ENCODE data around the gene CACNG1.

The CACNG1 gene

DNA sequence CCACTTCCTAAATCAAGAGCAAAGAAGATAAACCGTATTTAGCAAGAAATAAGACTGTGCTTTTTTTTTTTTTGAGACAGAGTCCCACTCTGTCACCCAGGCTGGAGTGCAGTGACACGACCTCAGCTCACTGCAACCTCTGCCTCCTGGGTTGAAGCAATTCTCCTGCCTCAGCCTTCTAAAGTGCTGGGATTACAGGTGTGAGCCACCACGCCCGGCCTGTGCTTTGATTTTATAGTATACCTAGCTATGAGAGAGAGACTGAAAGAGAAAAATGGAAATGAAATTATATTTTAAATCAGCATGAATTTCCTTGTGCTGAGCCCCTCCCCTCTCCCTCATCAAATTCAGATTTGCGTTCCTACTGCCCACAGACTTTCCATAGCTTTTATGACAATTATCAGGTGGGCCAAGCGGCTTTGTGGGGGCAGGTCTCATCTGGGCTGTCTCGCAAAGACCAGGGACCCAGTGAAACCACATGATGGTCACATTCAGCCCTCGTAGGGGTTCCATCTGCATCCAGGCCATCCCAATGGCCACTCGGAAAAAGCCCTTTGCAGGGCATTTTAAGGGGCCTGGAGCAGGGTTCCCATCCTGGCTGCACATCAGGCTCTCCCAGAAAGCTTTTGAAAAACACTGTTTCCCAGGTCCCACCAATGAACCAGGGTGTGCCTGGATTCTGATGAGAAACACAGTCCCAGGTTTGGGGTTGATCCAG lies 8.5 kb downstream of the CACNG1 start:
- peaks cover 11% of the 10 kb centered on the region for H3K9me3 Mint-ChIP-seq
- H3K4me3 Mint-ChIP-seq = no peak overlapping the region
- no peak overlapping the region for H3K27ac Mint-ChIP-seq
- no peaks in the 10 kb centered on the region for H3K4me1 Mint-ChIP-seq (ENCODE audit: low read depth)
- no peaks in the 10 kb centered on the region for H3K27me3 Mint-ChIP-seq
- peaks cover 7% of the 10 kb centered on the region for H3K36me3 Mint-ChIP-seq (ENCODE audit: low read depth)

DNA sequence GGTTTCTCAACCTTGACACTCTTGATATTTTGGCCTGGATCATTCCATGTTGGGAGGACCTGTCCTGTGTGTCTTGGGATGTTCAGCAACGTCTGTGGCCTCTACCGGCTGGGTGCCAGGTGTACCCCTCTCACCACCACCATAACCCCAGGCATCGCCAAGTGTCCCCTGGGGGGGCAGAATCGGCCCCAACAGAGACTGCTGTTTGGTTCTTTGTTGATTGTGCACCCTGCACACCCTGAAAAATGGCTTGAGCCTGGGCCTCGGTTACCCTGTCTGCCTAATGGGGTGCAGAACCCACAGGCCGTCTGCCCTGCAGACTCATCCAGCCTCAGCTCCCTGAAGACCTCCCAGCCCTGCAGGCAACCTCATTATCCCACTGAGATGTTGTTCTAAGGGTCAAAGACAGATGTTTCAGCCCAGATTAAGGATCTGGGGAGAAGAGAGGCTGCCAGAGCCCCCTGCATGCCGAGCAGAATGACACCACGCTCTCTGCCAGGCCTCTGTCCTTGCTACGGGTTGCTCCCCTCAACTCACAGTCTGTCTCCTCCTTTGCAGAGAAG lies 9.2 kb downstream of the CACNG1 start:
- H3K4me1 Mint-ChIP-seq (ENCODE audit: low read depth) = no peaks in the 10 kb centered on the region
- no peaks in the 10 kb centered on the region for H3K27me3 Mint-ChIP-seq
- H3K27ac Mint-ChIP-seq = no peak overlapping the region
- H3K4me3 Mint-ChIP-seq = no peak overlapping the region
- H3K36me3 Mint-ChIP-seq (ENCODE audit: low read depth) = peaks cover 3% of the 10 kb centered on the region
- H3K9me3 Mint-ChIP-seq = peaks cover 11% of the 10 kb centered on the region

DNA sequence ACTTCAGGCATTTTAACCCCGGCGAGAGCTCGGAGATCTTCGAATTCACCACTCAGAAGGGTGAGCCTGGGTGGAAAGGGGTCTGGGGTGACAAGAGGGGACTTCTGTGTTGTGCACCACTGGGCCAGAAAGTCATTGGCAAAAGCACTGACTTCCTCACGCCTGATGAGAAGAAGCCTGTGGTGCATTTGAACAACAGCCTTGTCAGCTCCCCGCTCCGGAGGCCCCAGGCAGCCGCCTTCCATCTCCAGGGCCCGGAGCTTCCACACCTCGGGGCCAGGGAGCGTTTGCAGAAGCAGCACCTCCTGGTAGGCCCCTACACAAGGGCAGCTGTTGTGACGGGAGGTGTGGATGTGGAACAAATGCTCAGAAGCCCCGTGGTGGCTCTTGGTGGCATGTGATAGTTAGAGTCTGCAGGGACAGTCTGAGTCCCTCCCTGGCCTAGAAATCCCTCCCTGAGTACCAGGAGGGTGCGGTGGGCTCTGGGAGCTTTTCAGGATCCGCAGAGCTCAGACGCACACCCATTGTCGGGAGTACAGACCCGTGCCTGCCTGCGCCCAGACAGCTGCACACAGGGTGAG lies 9.7 kb downstream of the CACNG1 start:
- no peaks in the 10 kb centered on the region for H3K36me3 Mint-ChIP-seq (ENCODE audit: low read depth)
- H3K27me3 Mint-ChIP-seq = no peaks in the 10 kb centered on the region
- no peak overlapping the region for H3K4me3 Mint-ChIP-seq
- H3K27ac Mint-ChIP-seq = no peak overlapping the region
- H3K9me3 Mint-ChIP-seq = peaks cover 5% of the 10 kb centered on the region
- H3K4me1 Mint-ChIP-seq (ENCODE audit: low read depth) = no peaks in the 10 kb centered on the region

DNA sequence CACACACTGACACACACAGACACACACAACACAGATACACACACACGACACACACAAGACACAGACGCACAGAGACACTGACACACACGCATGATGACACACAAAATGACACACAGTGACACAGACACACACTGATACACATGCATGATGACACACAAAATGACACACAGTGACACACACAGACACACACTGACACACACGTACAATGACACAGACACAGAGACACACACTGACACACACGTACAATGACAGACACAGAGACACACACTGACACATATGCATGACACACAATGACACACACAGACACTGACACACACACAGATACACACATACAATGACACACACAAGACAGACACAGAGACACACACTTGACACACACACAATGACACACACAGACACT lies 10.3 kb downstream of the CACNG1 start:
- Mint-ChIP-seq H3K9me3 (no peaks in the 10 kb centered on the region), H3K36me3 (ENCODE audit: low read depth) (no peaks in the 10 kb centered on the region), H3K27ac (no peak overlapping the region), H3K27me3 (no peaks in the 10 kb centered on the region), H3K4me1 (ENCODE audit: low read depth) (no peaks in the 10 kb centered on the region), H3K4me3 (no peak overlapping the region)

DNA sequence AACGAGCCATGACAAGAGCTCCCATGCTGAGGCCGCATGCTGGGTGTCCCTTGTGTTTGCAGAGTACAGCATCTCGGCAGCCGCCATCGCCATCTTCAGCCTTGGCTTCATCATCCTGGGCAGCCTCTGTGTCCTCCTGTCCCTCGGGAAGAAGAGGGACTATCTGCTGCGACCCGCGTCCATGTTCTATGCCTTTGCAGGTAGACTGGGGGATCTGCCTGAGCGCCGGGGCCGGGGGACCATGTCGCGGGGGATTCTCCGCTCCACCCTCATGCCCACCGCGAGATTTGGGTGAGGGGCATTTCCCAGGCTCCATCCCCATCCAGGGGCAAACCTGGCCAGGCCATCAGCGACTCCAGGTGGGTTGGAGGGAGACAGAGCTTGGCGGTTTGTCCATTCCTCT lies 10.7 kb downstream of the CACNG1 start:
- no peak overlapping the region for H3K27ac Mint-ChIP-seq
- H3K9me3 Mint-ChIP-seq = no peaks in the 10 kb centered on the region
- H3K4me3 Mint-ChIP-seq = no peak overlapping the region
- H3K36me3 Mint-ChIP-seq (ENCODE audit: low read depth) = no peaks in the 10 kb centered on the region
- H3K27me3 Mint-ChIP-seq = no peaks in the 10 kb centered on the region
- H3K4me1 Mint-ChIP-seq (ENCODE audit: low read depth) = no peaks in the 10 kb centered on the region

DNA sequence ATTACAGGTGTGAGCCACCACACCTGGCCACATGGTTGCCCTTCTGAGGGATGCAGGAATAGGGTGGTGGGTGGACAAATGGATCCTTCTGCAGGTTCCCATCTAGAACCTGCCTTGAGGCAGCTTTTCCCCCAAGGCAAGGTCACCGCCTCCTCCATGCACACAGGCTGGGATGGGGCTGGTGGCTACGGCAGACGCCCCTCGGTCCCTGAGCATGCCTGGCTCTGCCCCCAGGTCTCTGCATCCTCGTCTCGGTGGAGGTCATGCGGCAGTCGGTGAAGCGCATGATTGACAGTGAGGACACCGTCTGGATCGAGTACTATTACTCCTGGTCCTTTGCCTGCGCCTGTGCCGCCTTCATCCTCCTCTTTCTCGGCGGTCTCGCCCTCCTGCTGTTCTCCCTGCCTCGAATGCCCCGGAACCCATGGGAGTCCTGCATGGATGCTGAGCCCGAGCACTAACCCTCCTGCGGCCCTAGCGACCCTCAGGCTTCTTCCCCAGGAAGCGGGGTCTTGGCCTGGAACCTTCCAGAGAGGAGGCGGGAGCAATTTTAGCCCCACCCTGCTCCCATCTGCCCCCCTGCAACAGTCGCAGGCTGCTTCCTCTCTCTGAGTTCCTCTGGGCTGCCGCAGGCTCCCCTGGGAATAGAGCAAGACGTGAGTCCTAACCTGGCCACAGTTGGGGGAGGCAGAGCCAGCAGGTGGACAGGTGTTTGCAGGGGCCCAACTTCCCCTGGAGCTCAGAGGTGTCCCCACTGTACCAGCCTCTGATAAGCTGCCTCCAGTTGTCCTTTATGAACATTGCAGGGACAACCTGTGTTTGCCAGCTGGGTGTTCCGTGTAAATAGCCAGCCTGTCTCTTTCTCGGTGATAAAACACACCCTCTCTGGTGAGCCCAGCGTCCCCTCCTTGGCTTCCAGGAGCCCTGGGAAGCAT lies 11.7 kb downstream of the CACNG1 start:
- Mint-ChIP-seq H3K4me1 (ENCODE audit: low read depth) (no peaks in the 10 kb centered on the region), H3K27me3 (no peaks in the 10 kb centered on the region), H3K36me3 (ENCODE audit: low read depth) (no peaks in the 10 kb centered on the region), H3K27ac (no peak overlapping the region), H3K9me3 (no peaks in the 10 kb centered on the region), H3K4me3 (no peak overlapping the region)

DNA sequence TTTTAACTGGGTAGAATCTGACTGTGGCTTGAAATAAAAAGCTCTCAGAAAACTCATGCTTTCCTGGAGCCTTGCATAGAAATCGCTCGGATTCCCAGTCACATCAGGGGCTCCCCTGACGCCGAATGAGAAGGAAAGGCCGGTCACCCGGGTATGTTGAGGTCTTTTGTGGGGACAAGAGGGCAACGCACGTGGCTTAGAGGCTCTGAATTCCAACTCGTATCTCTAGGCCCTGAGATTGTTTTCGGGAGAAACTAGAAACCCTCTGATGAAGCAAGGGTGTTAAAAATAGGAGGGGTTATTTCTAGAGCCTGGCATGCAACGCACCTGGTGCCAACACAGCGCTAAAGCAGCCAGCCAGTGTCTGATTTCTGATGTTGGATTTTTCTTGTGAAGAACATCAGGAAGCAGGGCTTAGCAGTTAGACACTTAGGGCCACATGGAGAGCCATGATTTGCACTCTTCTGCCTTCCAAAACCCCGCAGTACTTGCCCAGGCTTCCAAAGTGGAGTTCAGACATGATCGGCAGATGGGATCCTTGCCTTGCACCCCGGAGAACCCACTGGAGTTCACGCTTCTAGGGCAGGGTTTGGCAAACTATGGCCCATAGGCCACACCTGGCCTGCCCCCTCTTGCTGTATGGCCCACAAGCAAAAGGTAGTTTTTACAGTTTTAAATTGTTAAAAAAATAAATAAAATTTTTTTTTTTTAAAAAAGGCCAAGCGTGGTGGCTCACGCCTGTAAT lies 12.6 kb downstream of the CACNG1 start:
- no peak overlapping the region for H3K27ac Mint-ChIP-seq
- no peaks in the 10 kb centered on the region for H3K9me3 Mint-ChIP-seq
- no peak overlapping the region for H3K4me3 Mint-ChIP-seq
- no peaks in the 10 kb centered on the region for H3K27me3 Mint-ChIP-seq
- no peaks in the 10 kb centered on the region for H3K36me3 Mint-ChIP-seq (ENCODE audit: low read depth)
- H3K4me1 Mint-ChIP-seq (ENCODE audit: low read depth) = no peaks in the 10 kb centered on the region

DNA sequence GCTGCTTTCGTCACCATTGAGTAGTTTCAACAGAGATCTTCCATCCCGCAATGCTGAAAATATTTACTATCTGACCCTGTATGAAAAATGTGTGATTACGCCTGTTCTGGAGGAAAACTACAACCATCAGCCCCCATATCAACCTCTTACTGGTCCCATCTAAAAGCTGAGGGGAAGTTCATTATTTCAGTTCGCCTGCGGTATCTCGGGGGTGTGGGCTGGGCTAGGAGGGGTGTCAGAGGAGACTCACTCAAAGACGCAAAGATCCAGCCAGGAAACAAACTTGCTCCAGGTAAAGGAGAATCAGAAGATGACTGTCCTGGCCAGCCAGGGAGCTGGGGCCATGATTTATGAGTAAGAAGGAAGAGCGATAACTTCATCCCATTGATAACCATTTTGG lies 13.7 kb downstream of the CACNG1 start:
- H3K27ac Mint-ChIP-seq = no peak overlapping the region

DNA sequence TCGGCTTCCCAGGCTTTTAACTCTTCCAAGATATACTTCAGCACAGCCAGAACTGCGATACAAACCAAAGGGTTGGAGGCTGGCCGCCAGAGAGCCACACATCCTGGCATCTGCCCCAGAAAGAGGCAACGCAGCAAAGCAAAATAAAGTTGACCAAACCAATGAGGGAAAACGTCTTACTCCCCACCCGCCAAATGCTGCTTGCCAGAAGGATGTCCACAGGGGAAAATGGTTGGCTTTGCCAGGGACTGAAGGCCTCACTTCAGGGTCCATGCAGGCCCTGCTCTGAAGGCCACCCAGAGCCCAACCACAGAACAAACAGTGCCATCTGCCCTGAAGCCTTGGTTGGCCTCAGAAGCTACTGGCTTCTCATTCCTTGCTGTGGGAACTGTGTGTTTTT lies 15.0 kb downstream of the CACNG1 start:
- no peaks in the 10 kb centered on the region for H3K36me3 Mint-ChIP-seq (ENCODE audit: low read depth)
- H3K27me3 Mint-ChIP-seq = no peaks in the 10 kb centered on the region
- H3K9me3 Mint-ChIP-seq = no peaks in the 10 kb centered on the region
- H3K4me1 Mint-ChIP-seq (ENCODE audit: low read depth) = no peaks in the 10 kb centered on the region
- H3K27ac Mint-ChIP-seq = no peak overlapping the region
- H3K4me3 Mint-ChIP-seq = no peak overlapping the region

More for the DNA sequence above, 13.7 kb downstream of the CACNG1 start:
- Mint-ChIP-seq H3K36me3 (ENCODE audit: low read depth) (no peaks in the 10 kb centered on the region), H3K9me3 (no peaks in the 10 kb centered on the region), H3K4me3 (no peak overlapping the region), H3K4me1 (ENCODE audit: low read depth) (no peaks in the 10 kb centered on the region), H3K27me3 (no peaks in the 10 kb centered on the region)

DNA sequence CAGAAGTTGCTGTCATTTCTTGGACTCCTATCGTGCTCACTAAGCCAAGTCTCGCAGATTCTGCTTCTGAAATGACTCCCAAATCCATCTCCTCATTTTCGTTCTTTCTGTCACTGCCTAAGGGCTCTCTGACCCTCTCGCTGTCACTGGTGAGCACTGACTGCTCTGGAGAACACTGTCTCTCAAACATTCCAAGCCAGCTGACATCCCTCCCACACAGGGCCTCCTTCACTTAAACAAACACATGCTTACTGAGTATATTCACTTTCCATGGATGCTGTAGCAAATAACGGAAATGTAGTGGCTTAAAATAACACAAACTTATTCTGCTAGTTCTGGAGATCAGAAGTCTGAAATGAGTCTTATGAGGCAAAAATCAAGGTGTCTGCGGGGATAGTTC lies 18.8 kb downstream of the CACNG1 start:
- no peaks in the 10 kb centered on the region for H3K4me1 Mint-ChIP-seq (ENCODE audit: low read depth)
- no peak overlapping the region for H3K4me3 Mint-ChIP-seq
- no peaks in the 10 kb centered on the region for H3K9me3 Mint-ChIP-seq
- no peaks in the 10 kb centered on the region for H3K27me3 Mint-ChIP-seq
- no peak overlapping the region for H3K27ac Mint-ChIP-seq
- H3K36me3 Mint-ChIP-seq (ENCODE audit: low read depth) = no peaks in the 10 kb centered on the region

DNA sequence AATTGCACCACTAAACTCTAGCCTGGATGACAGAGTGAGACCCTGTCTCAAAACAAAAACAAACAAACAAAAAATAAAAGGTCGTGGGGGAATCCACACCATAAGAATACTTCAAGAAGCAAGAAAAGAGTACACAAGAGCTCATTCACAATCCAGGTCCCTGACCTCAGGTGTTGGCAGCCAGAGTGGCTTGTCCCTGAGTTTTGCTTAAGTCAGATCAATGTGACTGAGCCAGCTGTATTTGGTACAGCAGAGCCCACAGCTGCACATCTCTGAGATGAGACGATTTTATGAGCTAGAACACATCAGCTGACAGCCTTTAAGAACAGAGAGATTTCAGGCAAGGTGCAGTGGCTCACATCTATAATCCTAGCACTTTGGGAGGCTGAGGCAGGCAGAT lies 22.4 kb downstream of the CACNG1 start:
- Mint-ChIP-seq H3K9me3 (no peaks in the 10 kb centered on the region), H3K36me3 (ENCODE audit: low read depth) (peaks cover 4% of the 10 kb centered on the region), H3K27me3 (no peaks in the 10 kb centered on the region), H3K4me3 (no peak overlapping the region), H3K4me1 (ENCODE audit: low read depth) (no peaks in the 10 kb centered on the region), H3K27ac (no peak overlapping the region)

DNA sequence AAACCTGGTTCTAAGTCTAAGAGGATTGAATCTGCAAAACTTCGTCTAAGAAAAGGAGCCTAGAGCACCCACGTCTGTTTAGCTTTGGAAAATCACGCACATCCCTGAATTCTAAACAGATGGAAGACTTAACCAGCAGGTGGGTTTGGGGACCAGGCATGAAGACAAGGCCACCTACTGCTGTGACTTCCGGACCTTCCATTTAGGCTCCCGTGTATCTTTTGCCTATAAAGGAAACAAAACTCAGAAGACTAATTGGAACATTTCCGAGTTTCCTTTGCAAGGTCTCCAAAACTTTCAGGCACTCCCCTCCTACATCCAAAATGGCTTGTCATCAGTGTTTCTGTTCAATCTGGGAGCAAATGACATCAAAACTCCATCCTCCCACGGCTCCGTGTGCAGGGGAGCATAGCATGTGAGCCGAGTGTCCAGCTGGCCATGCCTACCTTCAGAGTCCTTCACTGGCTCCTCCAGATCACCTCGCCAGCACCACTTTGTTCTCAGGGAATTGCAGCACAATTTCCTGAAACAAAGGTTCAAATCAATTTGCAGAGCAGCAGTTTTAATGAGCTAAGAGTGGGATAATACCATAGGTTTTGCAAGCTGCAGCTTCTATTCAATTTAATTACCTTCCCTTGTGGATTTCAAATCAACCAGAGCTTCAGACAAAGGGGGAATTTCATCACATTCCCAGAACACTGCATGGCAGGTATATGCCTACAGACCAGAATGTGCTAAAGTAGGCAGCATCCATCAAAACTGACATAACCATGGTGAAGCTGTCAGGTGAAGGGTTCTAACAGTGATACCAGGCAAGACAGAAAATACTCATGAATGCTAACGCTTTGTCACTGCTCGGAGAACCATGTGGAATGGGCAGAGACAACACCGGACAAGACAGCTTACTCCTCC lies 23.5 kb downstream of the CACNG1 start:
- Mint-ChIP-seq H3K27ac (no peak overlapping the region), H3K27me3 (no peaks in the 10 kb centered on the region), H3K4me1 (ENCODE audit: low read depth) (no peaks in the 10 kb centered on the region), H3K4me3 (no peak overlapping the region), H3K36me3 (ENCODE audit: low read depth) (peaks cover 9% of the 10 kb centered on the region), H3K9me3 (no peaks in the 10 kb centered on the region)

DNA sequence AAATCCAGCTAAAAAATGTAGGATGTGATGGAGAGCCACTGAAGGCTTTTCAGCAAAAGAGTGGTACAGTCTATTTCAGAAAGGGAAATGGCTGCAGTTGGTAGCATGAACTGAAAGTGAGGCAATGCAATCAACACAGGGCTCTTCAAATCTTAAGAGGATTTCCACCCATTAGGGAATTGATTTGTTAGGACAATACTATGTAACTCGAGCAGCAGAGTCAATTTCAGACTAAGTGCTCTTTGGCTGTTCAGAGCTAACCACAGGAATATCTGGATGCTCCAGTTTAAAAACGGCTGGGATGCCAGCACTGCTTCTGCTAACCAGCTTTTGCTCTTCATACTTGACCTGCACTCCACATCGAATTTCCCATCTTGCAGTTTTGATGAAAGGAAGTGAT lies 24.6 kb downstream of the CACNG1 start:
- no peak overlapping the region for H3K4me3 Mint-ChIP-seq
- H3K9me3 Mint-ChIP-seq = no peaks in the 10 kb centered on the region
- no peaks in the 10 kb centered on the region for H3K4me1 Mint-ChIP-seq (ENCODE audit: low read depth)
- peaks cover 19% of the 10 kb centered on the region for H3K36me3 Mint-ChIP-seq (ENCODE audit: low read depth)
- H3K27ac Mint-ChIP-seq = no peak overlapping the region
- H3K27me3 Mint-ChIP-seq = no peaks in the 10 kb centered on the region
